ENCODE data around the gene TP53BP2.

DNA sequence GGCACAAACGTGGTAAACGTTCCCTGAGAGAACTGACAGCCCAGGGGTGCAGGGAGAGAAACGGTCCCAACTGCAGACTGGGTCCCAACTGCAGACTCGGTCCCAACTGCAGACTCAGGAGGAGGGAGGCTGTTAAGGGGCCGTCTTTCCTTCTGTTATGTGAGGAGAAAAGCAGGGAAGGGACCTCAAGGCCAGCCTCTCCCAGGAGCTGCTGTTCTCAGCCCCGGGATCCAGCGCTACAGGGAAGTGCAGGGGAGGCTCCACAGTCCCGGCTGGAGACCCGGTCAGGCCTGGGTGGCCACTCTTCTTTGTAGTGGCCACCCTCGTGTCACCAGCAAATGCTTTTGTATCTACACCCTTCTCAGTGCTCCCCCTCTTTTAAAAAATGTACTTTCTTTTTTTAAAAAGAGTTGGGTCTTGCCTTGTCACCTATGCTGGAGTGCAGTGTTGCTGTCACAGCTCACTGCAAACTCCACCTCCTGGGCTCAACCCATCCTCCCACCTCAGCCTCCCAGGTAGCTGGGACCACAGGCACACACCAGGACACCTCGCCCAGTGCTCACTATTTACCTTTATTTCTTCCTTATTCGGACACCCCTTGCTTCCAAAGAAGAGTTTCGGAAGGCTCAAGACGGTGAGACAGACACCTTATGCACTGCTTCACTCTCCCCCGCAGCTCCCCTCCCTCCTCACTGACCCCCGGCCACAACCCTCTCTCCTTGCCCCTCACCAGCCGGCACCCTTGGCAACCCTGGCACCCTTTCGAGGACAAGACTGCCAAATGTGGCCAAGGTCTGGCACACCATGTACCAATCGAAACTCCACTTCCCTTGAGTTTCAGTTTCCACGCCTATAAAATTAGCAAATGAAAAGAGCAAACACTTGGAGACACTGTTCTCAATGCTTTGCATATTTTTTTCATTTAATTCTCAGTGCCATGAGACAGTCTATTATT is 111.6 kb downstream of the TP53BP2 start:
- TF ChIP-seq CTCF (IDR thresholded peaks at IDR 0.05; ENCODE audit: borderline replicate concordance, extremely low read depth, low read length, poor library complexity, severe bottlenecking) (no peak), EZH2 (IDR thresholded peaks at IDR 0.05; ENCODE audit: borderline replicate concordance, low read depth, low read length, severe bottlenecking) (no peak)
